ENCODE data around the gene PLAAT3.
"Not testable (repeated sequence)": the region's sequence is repeated elsewhere in the genome, so short reads cannot be mapped to it uniquely, and the experiment has no call there.

The PLAAT3 gene

GRCh38 chr11:63551889-63552266 lies 62.4 kb downstream of the PLAAT3 start:
- DNase-seq (ENCODE audit: low spot score) = no peak
- no peak for TF ChIP-seq CTCF (IDR thresholded peaks at IDR 0.05; ENCODE audit: borderline replicate concordance, control extremely low read depth, extremely low read depth, insufficient read depth, missing control alignments)
- in situ Hi-C loops (cut with MboI; ENCODE audit: low sequenced_read_pairs, unreplicated experiment) = no loop called here

GRCh38 chr11:63551091-63551888 lies 62.9 kb downstream of the PLAAT3 start:
- TF ChIP-seq CTCF (IDR thresholded peaks at IDR 0.05; ENCODE audit: borderline replicate concordance, control extremely low read depth, extremely low read depth, insufficient read depth, missing control alignments) = no peak
- DNase-seq (ENCODE audit: low spot score) = no peak
- in situ Hi-C loops (cut with MboI; ENCODE audit: low sequenced_read_pairs, unreplicated experiment) = no loop called here

- in situ Hi-C loops (cut with MboI; ENCODE audit: low sequenced_read_pairs, unreplicated experiment); DNase-seq (ENCODE audit: low spot score): not testable (repeated sequence)
Observed at GRCh38 chr11:63550156-63550700, 64.0 kb downstream of the PLAAT3 start.

- TF ChIP-seq CTCF (IDR thresholded peaks at IDR 0.05; ENCODE audit: borderline replicate concordance, control extremely low read depth, extremely low read depth, insufficient read depth, missing control alignments) = no peak
- in situ Hi-C loops (cut with MboI; ENCODE audit: low sequenced_read_pairs, unreplicated experiment) = no loop called here
- DNase-seq (ENCODE audit: low spot score) = no peak
Observed at GRCh38 chr11:63549411-63549810, 64.8 kb downstream of the PLAAT3 start.

- no peak for TF ChIP-seq CTCF (IDR thresholded peaks at IDR 0.05; ENCODE audit: borderline replicate concordance, control extremely low read depth, extremely low read depth, insufficient read depth, missing control alignments)
- in situ Hi-C loops (cut with MboI; ENCODE audit: low sequenced_read_pairs, unreplicated experiment) = no loop called here
- no peak for DNase-seq (ENCODE audit: low spot score)
Observed at GRCh38 chr11:63548178-63548577, 66.1 kb downstream of the PLAAT3 start.

- DNase-seq (ENCODE audit: low spot score) = no peak
- in situ Hi-C loops (cut with MboI; ENCODE audit: low sequenced_read_pairs, unreplicated experiment) = no loop called here
- TF ChIP-seq CTCF (IDR thresholded peaks at IDR 0.05; ENCODE audit: borderline replicate concordance, control extremely low read depth, extremely low read depth, insufficient read depth, missing control alignments) = no peak
Observed at GRCh38 chr11:63547061-63547460, 67.2 kb downstream of the PLAAT3 start.

GRCh38 chr11:63543711-63544110 lies 70.5 kb downstream of the PLAAT3 start:
- in situ Hi-C loops (cut with MboI; ENCODE audit: low sequenced_read_pairs, unreplicated experiment) = no loop called here
- no peak for TF ChIP-seq CTCF (IDR thresholded peaks at IDR 0.05; ENCODE audit: borderline replicate concordance, control extremely low read depth, extremely low read depth, insufficient read depth, missing control alignments)
- DNase-seq (ENCODE audit: low spot score) = no peak

- DNase-seq (ENCODE audit: low spot score); in situ Hi-C loops (cut with MboI; ENCODE audit: low sequenced_read_pairs, unreplicated experiment): not testable (repeated sequence)
Observed at GRCh38 chr11:63542506-63542905, 71.7 kb downstream of the PLAAT3 start.
